GM10266 (cell line): Measurements from ENCODE around the gene AOPEP.

ENCODE experiments used
- DNase-seq: peaks from one replicate; pipeline ENCODE4 v3.0.0; 2012; ENCODE audit errors: extremely low spot score
- TF ChIP-seq, protein P1 (sequence below): IDR thresholded peaks from 2 replicates; pipeline ENCODE4 v1.5.1; 2012; ENCODE audit warnings: mild to moderate bottlenecking, low read depth; ENCODE audit not compliant: control insufficient read depth, insufficient read depth; ENCODE audit errors: missing control alignments

The AOPEP gene

GRCh38 chr9:95104980-95105379 is 378.5 kb downstream of the AOPEP start:
- DNase-seq = peak; percentile 10
- TF ChIP-seq, protein P1, sequence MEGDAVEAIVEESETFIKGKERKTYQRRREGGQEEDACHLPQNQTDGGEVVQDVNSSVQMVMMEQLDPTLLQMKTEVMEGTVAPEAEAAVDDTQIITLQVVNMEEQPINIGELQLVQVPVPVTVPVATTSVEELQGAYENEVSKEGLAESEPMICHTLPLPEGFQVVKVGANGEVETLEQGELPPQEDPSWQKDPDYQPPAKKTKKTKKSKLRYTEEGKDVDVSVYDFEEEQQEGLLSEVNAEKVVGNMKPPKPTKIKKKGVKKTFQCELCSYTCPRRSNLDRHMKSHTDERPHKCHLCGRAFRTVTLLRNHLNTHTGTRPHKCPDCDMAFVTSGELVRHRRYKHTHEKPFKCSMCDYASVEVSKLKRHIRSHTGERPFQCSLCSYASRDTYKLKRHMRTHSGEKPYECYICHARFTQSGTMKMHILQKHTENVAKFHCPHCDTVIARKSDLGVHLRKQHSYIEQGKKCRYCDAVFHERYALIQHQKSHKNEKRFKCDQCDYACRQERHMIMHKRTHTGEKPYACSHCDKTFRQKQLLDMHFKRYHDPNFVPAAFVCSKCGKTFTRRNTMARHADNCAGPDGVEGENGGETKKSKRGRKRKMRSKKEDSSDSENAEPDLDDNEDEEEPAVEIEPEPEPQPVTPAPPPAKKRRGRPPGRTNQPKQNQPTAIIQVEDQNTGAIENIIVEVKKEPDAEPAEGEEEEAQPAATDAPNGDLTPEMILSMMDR = no peak

DNA sequence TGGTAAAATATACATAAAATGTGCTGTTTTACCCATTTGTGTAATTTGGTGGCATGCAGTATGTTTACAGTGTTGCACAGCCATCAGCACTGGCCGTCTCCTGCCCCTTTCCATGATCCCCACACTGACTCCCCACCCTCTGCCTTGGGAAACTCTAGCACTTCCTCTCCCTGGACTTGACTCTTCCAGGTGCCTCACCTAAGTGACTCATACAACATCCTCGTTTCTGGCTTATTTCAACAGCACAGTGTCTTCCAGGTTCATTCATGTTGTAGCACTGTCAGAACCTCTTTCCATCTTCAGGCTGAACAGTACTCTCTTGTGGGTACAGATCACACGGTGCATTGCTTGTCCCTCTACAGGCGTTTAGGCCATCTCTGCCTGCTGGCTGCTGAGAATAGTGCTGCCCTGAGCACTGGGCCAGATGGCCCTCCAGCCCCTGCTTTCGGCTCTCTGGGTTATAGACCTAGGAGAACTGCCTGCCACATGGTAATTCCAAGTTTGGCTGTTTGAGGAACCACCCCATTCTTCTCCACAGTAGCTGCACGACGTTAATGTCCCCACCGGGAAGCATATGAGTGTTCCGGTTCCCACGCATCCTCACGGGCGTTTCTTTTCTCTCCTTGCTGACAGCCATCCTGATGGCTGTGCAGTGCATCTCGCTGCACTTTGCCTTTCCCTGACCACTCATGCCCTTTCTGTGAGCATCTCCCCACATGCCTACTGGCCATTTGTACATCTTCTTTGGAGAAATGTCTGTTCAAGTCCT is 379.2 kb downstream of the AOPEP start:
- DNase-seq = no peak

DNA sequence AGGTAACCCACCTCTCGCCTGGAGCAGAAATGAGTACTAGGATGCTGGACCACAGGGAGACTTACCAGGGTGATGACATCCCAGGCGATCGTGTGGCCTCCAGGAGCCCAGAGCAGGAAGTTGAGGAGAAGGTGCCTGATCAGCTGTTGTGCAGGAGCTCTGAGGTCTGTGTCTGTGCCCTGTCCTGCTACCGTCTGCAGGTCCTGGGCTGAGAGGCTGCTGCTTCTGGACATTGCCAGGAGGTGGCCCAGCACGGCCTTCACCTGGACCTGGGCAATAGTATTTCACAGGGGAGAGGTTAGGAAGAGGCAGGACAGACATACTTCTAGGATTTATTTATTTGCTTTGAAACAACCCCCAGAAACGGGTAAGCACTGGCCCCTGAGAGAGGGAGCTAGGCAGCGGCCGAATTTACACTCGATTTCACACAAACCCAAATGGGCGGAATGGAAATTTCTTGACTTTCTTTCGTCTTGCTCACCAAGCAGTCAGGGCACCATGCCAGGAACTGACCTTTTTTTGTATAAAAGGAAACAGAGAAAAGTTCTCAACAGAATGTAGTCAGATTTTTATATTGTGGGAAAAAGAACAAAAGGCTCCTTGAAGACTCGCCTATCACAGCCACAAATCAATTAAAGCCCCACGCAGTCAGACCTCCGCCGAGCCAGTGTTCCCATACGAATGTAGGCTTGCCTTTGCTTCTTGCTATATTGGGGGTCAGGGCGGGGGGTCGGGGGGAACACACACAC is 380.7 kb downstream of the AOPEP start:
- DNase-seq = no peak
- TF ChIP-seq, protein P1 = no peak

More for the DNA sequence above, 379.2 kb downstream of the AOPEP start:
- TF ChIP-seq, protein P1 = no peak

DNA sequence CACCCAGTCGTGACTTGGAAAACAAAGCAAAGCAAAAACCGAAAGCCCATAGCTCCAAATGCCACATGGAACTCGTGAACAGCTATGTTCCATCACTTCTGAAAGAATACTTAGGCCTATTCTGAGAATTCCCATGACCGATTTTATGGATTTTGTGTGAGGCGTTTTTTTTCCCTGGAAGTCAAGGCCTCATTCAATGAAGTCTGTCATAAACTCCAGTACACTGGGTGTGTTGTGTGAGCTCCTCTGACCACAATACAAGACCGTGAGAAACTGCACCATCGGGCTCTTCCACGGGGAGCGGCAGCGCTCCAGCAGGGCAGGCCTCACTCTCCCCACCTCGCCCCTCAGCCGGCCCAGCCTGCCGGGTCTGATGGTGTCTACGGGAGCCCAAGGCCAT is 381.5 kb downstream of the AOPEP start:
- TF ChIP-seq, protein P1 = no peak
- DNase-seq = no peak

DNA sequence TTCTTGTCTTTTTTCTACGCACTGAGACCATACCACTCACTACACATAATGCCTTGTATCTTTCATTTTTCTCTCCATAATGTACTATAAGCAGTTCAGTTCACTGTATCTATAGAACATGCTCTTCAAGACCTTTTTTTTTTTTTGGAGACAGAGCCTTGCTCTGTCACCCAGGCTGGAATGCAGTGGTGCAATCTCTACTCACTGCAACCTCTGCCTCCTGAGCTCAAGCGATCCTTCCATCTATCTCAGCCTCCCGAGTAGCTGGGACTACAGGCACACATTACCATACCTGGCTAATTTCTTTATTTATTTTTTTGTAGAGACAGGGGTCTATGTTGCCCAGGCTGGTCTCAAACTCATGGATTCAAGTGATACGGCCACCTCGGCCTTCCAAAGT is 382.3 kb downstream of the AOPEP start:
- no peak for DNase-seq
- TF ChIP-seq, protein P1 = no peak

- TF ChIP-seq, protein P1 = no peak
- DNase-seq = no peak
These were observed 383.0 kb downstream of the AOPEP start for GRCh38 chr9:95109456-95109855.
